Activated gamma-delta T cell treated with Interleukin-2 at 50 U/mL for 16 hours (primary cell): ENCODE measurements around the gene AHNAK2.
"Not testable (repeated sequence)": the region's sequence is repeated elsewhere in the genome, so short reads cannot be mapped to it uniquely, and the experiment has no call there.

Experiments used
- DNase-seq: peaks from one replicate; pipeline ENCODE4 v3.0.0-alpha.2; 2020

Gene AHNAK2

DNA sequence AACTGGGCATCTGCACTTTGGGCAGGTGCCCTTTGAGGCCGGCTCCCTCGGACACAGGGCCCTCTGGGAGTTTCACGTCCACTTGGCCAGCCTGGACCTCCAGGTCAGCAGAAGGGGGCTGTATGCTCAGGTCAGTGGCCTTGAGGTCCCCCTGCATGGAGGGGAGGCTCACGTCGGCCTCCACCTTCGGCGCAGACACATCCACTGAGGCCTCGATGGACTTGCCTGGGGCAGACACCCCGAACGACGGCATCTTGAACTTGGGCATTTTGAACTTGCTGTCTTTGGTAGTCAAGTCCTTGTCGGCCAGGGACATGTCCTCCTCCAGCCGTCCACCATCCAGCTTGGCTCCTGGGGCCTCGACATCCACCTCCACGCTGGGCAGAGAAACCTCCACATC lies 27.5 kb downstream of the AHNAK2 start:
- not testable (repeated sequence) for DNase-seq

DNA sequence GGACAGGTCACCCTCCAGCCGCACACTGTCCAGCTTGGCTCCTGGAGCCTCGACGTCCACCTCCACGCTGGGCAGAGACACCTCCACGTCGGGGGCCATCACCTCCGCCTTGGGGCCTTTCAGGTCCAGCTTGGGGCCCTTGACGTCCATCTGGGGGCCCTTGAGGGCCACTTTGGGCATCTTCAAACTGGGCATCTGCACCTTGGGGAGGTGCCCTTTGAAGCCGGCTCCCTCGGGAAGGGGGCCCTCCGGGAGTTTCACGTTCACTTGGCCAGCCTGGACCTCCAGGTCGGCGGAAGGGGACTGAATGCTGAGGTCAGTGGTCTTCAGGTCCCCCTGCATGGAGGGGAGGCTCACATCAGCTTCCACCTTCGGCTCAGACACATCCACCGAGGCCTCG lies 28.2 kb downstream of the AHNAK2 start:
- no peak for DNase-seq

DNA sequence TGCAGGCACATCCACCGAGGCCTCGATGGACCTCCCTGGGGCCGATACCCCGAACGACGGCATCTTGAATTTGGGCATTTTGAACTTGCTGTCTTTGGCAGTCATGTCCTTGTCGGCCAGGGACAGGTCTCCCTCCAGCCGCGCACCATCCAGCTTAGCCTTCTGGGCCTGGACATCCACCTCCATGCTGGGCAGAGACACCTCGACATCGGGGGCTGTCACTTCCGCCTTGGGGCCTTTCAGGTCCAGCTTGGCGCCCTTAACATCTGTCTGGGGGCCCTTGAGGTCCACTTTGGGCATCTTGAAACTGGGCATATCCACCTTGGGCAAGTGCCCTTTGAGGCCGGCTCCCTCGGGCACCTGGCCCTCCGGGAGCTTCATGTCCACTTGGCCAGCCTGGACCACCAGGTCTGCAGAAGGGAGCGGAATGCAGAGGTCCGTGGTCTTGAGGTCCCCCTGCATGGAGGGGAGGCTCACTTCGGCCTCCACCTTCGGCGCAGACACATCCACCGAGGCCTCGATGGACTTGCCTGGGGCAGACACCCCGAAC lies 28.7 kb downstream of the AHNAK2 start:
- not testable (repeated sequence) for DNase-seq

DNA sequence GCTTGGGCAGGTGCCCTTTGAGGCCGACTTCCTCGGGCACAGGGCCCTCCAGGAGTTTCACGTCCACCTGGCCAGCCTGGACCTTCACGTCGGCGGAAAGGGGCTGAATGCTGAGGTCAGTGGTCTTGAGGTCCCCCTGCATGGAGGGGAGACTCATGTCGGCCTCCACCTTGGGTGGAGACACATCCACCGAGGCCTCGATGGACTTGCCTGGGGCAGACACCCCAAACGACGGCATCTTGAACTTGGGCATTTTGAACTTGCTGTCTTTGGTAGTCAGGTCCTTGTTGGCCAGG lies 29.5 kb downstream of the AHNAK2 start:
- DNase-seq: no peak

DNA sequence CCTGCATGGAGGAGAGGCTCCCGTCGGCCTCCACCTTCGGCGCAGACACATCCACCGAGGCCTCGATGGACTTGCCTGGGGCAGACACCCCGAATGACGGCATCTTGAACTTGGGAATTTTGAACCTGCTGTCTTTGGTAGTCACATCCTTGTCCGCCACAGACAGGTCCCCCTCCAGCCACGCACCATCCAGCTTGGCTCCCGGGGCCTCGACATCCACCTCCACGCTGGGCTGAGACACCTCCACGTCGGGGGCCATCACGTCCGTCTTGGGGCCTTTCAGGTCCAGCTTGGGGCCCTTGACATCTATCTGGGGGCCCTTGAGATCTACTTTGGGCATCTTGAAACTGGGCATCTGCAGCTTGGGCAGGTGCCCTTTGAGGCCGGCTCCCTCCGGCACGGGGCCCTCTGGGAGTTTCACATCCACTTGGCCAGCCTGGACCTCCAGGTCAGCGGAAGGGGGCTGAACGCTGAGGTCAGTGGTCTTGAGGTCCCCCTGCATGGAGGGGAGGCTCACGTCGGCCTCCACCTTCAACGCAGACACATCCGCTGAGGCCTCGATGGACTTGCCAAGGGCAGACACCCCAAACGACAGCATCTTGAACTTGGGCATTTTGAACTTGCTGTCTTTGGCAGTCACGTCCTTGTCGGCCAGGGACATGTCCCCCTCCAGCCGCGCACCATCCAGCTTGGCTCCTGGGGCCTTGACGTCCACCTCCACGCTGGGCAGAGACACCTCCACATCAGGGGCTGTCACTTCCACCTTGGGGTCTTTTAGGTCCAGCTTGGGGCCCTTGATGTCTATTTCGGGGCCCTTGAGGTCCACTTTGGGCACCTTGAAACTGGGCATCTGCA lies 30.1 kb downstream of the AHNAK2 start:
- DNase-seq: not testable (repeated sequence)

DNA sequence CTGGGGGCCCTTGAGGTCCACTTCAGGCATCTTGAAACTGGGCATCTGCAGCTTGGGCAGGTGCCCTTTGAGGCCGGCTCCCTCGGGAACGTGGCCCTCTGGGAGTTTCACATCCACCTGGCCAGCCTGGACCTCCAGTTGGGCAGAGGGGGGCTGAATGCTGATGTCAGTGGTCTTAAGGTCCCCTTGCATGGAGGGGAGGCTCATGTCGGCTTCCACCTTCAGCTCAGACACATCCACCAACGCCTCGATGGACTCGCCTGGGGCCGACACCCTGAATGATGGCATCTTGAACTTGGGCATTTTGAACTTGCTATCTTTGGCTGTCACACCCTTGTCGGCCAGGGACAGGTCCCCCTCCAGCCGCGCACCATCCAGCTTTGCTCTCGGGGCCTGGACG lies 31.0 kb downstream of the AHNAK2 start:
- not testable (repeated sequence) for DNase-seq

DNA sequence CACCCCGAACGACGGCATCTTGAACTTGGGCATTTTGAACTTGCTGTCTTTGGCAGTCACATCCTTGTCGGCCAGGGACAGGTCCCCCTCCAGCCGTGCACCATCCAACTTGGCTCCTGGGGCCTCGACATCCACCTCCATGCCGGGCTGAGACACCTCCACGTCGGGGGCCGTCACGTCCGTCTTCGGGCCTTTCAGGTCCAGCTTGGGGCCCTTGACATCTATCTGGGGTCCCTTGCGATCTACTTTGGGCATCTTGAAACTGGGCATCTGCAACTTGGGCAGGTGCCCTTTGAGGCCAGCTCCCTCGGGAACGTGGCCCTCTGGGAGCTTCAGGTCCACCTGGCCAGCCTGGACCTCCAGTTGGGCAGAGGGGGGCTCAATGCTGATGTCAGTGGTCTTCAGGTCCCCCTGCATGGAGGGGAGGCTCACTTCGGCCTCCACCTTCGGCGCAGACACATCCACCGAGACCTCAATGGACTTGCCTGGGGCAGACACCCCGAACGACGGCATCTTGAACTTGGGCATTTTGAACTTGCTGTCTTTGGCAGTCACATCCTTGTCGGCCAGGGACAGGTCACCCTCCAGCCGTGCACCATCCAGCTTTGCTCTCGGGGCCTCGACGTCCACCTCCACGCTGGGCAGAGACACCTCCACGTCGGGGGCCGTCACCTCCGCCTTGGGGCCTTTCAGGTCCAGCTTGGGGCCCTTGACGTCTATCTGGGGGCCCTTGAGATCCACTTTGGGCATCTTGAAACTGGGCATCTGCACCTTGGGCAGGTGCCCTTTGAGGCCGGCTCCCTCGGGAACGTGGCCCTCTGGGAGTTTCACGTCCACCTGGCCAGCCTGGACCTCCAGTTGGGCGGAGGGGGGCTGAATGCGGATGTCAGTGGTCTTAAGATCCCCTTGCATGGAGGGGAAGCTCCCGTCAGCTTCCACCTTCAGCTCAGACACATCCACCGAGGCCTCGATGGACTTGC lies 31.9 kb downstream of the AHNAK2 start:
- DNase-seq: not testable (repeated sequence)

DNA sequence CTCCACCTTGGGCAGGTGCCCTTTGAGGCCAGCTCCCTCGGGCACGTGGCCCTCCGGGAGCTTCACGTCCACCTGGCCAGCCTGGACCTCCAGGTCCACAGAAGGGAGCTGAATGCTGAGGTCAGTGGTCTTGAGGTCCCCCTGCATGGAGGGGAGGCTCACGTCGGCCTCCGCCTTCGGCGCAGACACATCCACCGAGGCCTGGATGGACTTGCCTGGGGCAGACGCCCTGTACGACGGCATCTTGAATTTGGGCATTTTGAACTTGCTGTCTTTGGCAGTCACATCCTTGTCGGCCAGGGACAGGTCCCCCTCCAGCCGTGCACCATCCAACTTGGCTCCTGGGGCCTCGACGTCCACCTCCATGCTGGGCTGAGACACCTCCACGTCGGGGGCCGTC lies 32.9 kb downstream of the AHNAK2 start:
- not testable (repeated sequence) for DNase-seq

DNA sequence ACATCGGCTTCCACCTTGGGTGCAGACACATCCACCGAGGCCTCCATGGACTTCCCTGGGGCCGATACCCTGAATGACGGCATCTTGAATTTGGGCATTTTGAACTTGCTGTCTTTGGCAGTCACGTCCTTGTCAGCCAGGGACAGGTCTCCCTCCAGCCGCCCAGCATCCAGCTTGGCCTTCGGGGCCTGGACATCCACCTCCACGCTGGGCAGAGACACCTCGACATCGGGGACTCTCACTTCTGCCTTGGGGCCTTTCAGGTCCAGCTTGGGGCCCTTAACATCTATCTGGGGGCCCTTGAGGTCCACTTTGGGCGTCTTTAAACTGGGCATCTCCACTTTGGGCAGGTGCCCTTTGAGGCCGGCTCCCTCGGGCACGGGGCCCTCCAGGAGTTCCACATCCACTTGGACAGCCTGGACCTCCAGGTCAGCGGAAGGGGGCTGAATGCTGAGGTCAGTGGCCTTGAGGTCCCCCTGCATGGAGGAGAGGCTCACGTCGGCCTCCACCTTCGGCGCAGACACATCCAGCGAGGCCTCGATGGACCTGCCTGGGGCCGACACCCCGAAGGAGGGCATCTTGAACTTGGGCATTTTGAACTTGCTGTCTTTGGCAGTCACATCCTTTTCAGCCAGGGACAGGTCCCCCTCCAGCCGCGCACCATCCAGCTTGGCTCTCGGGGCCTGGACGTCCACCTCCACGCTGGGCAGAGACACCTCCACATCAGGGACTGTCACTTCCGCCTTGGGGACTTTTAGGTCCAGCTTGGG lies 33.6 kb downstream of the AHNAK2 start:
- not testable (repeated sequence) for DNase-seq

DNA sequence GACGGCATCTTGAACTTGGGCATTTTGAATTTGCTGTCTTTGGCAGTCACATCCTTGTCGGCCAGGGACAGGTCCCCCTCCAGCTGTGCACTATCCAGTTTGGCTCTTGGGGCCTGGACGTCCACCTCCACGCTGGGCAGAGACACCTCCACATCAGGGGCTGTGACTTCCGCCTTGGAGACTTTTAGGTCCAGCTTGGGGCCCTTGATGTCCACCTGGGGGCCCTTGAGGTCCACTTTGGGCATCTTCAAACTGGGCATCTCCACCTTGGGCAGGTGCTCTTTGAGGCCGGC lies 34.2 kb downstream of the AHNAK2 start:
- not testable (repeated sequence) for DNase-seq

DNA sequence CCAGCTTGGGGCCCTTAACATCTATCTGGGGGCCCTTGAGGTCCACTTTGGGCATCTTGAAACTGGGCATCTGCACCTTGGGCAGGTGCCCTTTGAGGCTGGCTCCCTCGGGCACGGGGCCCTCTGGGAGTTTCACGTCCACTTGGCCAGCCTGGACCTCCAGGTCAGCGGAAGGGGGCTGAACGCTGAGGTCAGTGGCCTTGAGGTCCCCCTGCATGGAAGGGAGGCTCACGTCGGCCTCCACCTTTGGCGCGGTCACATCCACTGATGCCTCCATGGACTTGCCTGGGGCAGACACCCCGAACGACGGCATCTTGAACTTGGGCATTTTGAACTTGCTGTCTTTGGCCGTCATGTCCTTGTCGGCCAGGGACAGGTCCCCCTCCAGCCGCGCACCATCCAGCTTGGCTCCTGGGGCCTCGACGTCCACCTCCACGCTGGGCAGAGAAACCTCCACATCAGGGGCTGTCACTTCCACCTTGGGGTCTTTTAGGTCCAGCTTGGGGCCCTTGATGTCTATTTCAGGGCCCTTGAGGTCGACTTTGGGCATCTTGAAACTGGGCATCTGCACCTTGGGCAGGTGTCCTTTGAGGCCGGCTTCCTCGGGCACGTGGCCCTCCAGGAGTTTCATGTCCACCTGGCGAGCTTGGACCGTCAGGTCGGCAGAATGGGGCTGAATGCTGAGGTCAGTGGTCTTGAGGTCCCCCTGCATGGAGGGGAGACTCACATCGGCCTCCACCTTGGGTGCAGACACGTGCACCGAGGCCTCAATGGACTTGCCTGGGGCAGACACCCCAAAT lies 34.8 kb downstream of the AHNAK2 start:
- DNase-seq: not testable (repeated sequence)

DNA sequence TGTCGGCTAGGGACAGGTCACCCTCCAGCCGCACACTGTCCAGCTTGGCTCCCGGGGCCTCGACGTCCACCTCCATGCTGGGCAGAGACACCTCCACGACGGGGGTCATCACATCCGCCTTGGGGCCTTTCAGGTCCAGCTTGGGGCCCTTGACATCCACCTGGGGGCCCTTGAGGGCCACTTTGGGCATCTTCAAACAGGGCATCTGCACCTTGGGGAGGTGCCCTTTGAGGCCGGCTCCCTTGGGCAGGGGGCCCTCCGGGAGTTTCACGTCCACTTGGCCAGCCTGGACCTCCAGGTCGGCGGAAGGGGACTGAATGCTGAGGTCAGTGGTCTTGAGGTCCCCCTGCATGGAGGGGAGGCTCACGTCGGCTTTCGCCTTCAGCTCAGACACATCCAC lies 35.6 kb downstream of the AHNAK2 start:
- DNase-seq: no peak

DNA sequence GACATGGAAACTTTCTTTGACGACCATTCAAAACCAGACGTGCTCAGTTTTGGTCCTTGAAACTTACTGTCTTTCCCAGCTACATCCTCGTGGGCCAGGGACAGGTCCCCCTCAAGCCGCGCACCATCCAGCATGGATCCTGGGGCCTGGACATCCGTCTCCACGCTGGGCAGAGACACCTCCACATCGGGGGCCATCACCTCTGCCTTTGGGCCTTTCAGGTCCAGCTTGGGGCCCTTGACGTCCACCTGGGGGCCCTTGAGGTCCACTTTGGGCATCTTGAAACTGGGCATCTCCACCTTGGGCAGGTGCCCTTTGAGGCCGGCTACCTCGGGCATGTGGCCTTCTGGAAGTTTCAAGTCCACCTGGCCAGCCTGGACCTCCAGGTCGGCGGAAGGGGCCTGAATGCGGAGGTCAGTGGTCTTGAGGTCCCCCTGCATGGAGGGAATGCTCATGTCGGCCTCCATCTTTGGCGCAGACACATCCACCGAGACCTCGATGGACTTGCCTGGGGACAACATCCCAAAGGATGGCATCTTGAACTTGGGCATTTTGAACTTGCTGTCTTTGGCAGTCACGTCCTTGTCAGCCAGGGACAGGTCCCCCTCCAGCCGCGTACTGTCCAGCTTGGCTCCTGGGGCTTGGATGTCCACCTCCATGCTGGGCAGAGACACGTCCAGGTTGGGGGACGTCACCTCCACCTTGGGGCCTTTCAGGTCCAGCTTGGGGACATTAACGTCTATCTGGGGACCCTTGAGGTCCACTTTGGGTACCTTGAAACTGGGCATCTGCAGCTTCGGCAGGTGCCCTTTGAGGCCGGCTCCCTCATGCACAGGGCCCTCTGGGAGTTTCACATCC lies 36.4 kb downstream of the AHNAK2 start:
- no peak for DNase-seq

DNA sequence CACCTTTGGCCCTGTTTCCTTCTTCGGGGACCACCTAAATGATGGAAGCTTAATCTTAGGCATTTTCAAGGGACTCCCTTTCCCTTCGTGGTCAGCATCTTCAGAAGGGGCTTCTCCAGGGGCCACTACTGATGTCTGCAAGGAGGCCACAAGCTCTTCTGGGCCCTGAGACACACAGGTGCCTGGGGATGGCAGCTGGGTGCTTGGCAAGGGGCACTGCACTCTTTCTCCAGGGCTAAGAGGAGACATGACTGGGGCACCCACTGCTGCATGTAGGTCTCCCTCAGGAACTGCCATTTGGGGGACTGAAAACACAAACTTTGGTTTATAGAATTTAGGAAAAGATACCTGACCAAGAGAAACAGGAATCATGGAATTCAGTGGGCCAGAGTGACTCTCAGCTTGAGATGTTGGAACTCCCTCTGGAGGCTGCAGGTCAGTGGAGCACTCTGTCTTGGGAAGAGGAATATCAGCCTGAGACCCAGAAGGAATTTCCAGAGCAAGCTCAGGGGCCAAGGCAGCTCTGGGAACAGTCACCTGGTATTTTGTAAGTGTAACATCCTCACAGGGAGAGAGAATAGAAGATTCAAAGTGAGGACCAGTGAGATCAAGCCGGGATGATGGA lies 37.5 kb downstream of the AHNAK2 start:
- no peak for DNase-seq

DNA sequence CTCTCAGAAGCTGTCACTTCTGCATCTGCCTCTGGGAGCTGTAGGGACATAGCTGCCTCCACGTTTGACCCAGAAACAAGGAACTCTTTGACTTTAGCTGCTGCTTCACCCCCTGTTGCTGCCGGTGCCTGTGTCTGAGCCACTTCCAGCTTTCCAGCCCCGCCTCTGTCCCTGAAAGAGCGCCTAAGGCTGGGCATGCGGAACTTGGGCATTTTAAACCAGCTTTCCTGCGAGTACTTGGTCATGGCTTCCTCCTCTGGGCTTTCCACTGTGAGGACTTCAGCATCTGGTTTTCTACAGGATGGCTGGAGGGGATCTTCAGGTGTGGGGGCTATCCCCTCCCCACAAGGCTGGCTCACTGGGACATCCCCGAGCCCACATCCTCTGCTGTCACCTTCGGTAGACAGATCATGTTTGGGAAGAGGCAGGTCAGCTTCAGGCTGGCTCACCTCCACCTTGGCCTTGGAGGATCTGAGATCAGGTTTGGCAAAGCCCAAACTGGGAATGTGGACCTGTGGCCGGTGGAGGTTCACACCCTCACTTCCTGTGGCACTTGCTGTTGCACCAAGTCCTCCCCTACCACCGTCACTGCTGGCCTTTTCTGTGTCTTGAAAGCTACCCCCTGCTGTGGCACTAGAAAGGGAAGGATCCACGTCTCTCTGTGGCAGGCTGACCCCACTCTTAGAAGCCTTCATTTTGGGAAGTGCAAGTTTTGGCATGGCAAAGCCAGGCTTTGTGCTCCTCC lies 38.3 kb downstream of the AHNAK2 start:
- DNase-seq: no peak

DNA sequence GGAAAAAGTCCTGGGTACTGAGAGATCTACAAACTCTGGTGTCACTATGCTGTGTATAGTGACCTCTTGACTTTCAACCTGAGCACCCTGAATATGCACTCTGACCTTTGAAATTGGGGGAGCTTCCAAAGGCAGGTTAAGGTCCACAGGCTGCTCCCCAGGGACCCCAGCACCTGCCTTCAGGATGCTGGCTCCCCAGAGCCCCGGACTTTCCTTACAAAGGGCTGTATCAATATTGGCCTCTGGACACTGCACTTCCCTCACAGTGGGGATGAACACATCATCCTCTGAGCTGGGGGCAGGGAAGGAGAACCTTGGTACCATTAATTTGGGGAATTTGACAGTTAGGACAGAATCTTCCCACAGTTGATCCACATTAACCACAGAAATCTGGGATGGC lies 39.2 kb downstream of the AHNAK2 start:
- DNase-seq: no peak

DNA sequence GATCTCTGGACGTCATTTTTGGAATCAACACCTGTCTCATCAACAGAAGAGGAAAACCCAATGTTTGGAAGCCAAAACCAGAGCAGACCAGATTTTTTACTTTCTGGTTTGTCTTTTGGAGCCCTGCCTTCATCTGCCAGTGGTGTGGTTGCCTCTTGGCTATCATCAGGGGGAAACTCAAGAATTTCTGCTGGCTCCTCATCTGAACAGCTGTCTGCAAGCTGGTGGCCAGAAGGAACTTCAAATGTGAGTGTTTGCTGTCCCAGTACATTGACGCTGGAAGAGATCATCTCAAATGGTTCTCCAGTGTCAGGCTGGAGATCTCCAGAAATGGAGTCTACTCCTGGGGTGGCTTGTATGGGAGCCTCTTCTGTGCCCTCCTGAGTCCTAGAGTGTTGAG lies 39.7 kb downstream of the AHNAK2 start:
- no peak for DNase-seq

DNA sequence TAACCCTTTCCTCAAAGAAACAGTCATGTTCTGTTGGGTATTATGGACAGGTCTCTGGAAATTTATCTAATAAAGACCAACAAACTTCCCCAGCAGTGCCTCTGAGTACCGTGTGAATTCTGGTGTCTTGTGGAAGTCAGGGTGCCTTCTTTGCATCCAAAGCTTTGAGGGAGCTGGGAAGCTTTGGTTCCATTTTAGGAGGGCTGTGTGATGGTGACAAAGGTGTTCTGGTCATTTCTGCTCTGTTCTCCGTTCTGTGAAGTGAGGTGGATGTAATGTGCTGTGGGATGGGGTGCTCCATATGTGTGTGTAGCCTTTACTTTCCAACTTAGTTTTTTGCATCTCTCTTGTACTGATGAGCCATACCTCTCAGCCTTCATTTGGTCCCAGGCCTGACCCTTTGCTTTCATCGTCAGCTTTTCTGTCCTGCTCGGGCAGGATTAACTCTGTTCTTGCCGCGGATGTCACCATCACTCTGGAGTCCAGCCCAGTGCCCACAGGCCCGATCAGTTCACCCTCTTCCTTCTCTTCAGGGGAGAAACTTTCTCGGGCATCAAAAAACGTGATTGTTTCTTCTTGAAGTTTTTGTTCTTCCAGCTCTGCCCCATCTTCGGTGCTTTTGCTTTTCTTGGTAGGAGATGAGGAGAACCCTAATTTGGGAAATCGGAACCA lies 40.3 kb downstream of the AHNAK2 start:
- DNase-seq: no peak

DNA sequence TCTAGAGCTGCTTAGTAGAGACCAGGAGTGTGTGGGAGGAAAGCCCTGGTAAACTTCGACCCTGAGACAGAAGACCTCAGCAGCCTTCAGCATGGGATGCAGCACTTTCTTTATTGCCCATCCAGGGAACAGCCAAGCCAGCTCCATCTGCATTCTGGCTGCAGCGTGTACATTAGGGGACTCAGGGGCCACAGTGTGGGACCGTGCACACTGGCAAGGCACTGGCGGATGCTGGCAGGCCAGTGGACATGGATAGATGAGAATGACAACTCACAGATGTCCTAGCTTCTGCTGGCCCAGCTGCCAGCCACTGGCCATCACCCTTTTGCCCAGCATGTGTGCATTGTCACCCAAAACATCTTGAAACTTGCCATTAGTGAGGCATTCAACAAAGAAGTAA lies 41.0 kb downstream of the AHNAK2 start:
- no peak for DNase-seq
